ENCODE measurements around the gene F12. TPM values are rescaled to one million over a fixed set of nuclear protein-coding genes. Genes with fewer than 3 reads are reported as not detected.

Gene F12
- total RNA-seq, 4 donors from 2014 or later = 0.59 to 4.5 TPM; not detected in 2

DNA sequence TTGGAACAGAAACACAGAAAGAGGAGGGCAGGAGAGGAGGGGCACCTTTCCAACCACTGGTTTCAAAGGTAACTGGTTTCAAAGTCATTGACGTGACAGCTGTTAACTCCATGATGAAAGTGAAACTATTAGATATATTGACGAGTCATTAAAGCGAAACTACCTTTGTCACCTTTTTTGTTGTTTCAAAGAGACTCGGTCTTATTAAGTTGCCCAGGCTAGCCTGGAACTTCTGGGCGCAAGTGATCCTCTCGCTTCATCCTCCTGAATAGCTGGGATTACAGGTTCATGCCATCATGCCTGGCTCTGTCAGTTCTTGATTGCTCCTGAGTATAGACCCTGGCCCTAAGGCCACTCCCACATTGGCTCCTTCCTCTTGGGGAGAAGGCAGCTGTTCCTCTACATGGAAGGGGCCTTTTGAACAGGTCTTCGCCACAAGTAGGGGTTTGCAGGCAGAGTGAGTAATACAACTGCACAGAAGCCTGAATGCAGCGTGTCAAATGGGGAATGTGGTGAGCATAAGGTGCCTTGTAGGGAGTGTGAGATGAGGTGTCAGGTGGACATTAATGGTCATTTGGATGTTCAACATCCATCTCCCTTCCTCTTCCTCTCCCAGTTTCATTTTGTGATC lies 3.4 kb upstream of the F12 start:
- Histone ChIP-seq H3K9me3 (no peaks in the 10 kb centered on the region), H3K27ac (no peak overlapping the region), H3K36me3 (no peaks in the 10 kb centered on the region), H3K27me3 (no peaks in the 10 kb centered on the region), H3K4me1 (no peaks in the 10 kb centered on the region), H3K4me3 (no peak overlapping the region)
- 76 to 79% methylated on average over 8 of the region's 8 CpGs for WGBS, 2 donors
- no peak for DNase-seq (ENCODE audit: low spot score in 2 of 2)
- TF ChIP-seq, protein P1, sequence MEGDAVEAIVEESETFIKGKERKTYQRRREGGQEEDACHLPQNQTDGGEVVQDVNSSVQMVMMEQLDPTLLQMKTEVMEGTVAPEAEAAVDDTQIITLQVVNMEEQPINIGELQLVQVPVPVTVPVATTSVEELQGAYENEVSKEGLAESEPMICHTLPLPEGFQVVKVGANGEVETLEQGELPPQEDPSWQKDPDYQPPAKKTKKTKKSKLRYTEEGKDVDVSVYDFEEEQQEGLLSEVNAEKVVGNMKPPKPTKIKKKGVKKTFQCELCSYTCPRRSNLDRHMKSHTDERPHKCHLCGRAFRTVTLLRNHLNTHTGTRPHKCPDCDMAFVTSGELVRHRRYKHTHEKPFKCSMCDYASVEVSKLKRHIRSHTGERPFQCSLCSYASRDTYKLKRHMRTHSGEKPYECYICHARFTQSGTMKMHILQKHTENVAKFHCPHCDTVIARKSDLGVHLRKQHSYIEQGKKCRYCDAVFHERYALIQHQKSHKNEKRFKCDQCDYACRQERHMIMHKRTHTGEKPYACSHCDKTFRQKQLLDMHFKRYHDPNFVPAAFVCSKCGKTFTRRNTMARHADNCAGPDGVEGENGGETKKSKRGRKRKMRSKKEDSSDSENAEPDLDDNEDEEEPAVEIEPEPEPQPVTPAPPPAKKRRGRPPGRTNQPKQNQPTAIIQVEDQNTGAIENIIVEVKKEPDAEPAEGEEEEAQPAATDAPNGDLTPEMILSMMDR (IDR thresholded peaks at IDR 0.05) = no peak
- TF ChIP-seq EP300 (IDR thresholded peaks at IDR 0.05) (no peak), POLR2A (IDR thresholded peaks at IDR 0.05) (no peak)

DNA sequence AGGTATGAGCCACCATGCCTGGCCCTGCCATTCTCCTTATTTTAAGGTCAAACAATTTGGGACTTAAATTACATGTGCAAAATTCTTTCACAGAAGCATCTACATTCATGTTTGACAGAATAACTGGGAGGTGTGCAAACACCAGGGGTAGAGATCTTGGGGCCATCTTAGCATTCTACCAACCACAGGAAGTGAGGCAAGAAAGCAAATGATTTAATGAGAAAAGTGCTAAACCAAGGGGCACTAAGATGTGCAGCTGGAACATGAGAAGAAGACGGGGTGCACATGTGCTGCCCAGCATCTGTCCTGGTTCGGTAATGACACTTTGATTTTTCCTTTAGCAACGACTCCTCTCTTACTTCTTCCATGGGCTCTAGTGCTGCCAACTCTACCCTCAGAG lies 1.2 kb upstream of the F12 start:
- Histone ChIP-seq H3K27me3 (peaks cover 0 to 3% of the 10 kb centered on the region in 2 donors), H3K36me3 (no peaks in the 10 kb centered on the region), H3K9me3 (no peaks in the 10 kb centered on the region), H3K4me1 (no peaks in the 10 kb centered on the region), H3K27ac (no peak overlapping the region), H3K4me3 (no peak overlapping the region)
- 81 to 85% methylated on average over 3 of the region's 3 CpGs for WGBS, 2 donors
- DNase-seq (ENCODE audit: low spot score in 2 of 2) = no peak
- no peak for TF ChIP-seq EP300 (IDR thresholded peaks at IDR 0.05)
- no peak for TF ChIP-seq POLR2A (IDR thresholded peaks at IDR 0.05)

DNA sequence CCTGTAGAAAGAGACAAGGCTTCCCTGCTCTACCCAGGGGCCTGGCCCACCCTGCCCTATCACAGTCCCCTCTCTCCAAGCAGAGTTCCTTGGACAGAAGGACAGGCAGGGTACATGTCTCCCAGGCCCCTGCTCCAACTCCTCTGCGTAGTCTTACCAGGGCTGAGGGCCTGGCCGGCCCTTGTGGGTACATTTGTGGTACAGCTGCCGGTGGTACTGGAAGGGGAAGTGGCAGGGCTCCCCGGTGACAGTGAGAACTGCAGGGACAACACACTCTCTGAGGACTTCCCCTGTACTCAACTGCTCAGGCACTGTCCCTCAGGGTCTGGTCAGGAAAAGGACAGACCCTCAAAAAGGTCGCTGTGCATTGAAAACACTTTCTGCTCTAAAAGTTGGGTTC lies 3.6 kb downstream of the F12 start:
- H3K27ac ChIP-seq = no peak overlapping the region
- H3K36me3 ChIP-seq = no peaks in the 10 kb centered on the region
- no peaks in the 10 kb centered on the region for H3K9me3 ChIP-seq
- H3K27me3 ChIP-seq = peaks cover 3 to 51% of the 10 kb centered on the region in 2 donors
- WGBS, 2 donors = 70 to 85% methylated on average over 4 to 5 of the region's 5 CpGs
- TF ChIP-seq, protein P1 (IDR thresholded peaks at IDR 0.05) = no peak
- TF ChIP-seq EP300 (IDR thresholded peaks at IDR 0.05) = no peak
- TF ChIP-seq POLR2A (IDR thresholded peaks at IDR 0.05) = no peak
- DNase-seq (ENCODE audit: low spot score in 2 of 2) = no peak
- H3K4me3 ChIP-seq = no peak overlapping the region
- peaks cover 0 to 31% (median 21%) of the 10 kb centered on the region in 4 donors for H3K4me1 ChIP-seq

DNA sequence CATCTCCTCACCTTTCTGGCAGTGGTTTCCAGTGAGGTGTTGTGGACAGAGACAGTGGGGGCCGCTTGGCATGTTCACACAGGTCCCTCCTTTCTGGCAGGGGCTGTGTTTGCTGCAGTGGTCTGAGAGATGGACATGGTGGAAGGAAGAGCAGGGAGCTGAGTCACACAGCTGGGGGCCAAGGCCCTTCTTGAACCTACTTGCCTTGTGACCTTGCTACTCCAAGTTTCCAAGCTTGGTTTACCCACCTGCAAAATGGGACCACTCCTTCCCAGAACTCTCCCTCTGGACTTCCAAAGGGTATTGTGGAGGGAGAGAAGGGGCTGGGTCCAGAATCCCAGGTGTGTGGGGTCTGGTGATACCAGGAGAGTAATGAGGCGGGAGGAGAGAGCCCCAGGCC lies 4.1 kb downstream of the F12 start:
- Histone ChIP-seq H3K27me3 (peaks cover 3 to 56% of the 10 kb centered on the region in 2 donors), H3K4me1 (peaks cover 0 to 36% (median 22%) of the 10 kb centered on the region in 4 donors), H3K36me3 (no peaks in the 10 kb centered on the region), H3K4me3 (no peak overlapping the region), H3K27ac (no peak overlapping the region), H3K9me3 (no peaks in the 10 kb centered on the region)
- 89 to 92% methylated on average over 2 of the region's 2 CpGs for WGBS, 2 donors
- no peak for DNase-seq (ENCODE audit: low spot score in 2 of 2)
- TF ChIP-seq, protein P1 (IDR thresholded peaks at IDR 0.05) = no peak
- TF ChIP-seq EP300 (IDR thresholded peaks at IDR 0.05) = no peak
- no peak for TF ChIP-seq POLR2A (IDR thresholded peaks at IDR 0.05)

DNA sequence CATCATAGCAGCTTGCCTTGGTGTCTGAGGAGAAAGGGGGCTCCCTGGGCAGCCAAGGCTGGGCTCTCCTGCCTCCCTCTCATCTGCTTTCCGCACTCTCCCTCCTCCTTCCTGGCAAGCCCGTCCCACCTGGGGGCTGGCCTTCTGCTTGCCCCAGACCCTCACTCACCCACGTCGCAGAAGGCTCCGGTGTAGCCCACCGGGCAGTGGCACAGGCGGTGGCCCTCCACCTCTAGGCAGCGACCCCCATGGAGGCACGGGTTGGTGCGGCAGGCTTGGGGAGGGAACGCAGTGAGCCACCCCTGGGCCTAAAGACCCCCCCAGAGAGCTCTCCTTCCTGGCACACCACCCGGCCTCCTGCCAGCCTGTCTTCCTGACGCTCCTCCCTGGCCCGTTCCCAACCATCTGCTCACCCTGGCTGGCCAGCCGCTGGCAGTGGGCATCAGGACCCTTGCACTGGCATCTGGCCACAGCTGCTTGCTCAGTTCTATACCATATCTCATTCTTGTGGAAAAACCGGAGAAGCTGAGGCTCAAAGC lies 4.7 kb downstream of the F12 start:
- 27 to 36% methylated on average over 11 to 14 of the region's 16 CpGs for WGBS, 2 donors
- Histone ChIP-seq H3K27me3 (peaks cover 3 to 62% of the 10 kb centered on the region in 2 donors), H3K4me3 (peak overlapping the region; percentile 31 to 65 (median 54)), H3K9me3 (no peaks in the 10 kb centered on the region), H3K36me3 (no peaks in the 10 kb centered on the region), H3K4me1 (peaks cover 0 to 42% (median 25%) of the 10 kb centered on the region in 4 donors), H3K27ac (peak overlapping the region in 1 of 4 donors; percentile 28)
- TF ChIP-seq, protein P1 (IDR thresholded peaks at IDR 0.05) = no peak
- no peak for TF ChIP-seq EP300 (IDR thresholded peaks at IDR 0.05)
- TF ChIP-seq POLR2A (IDR thresholded peaks at IDR 0.05) = no peak
- no peak for DNase-seq (ENCODE audit: low spot score in 2 of 2)
